Fibroblast of lung (primary cell): ENCODE measurements around the gene TOX2.

Experiments
- EZH2 ChIP-seq: IDR thresholded peaks from 2 replicates; pipeline ENCODE4 v1.5.1; 2012; ENCODE audit warnings: low read length, control low read depth, mild to moderate bottlenecking; ENCODE audit errors: missing control alignments
- TF ChIP-seq, protein P1 (sequence below), 2 donors: IDR thresholded peaks in 1 of 2; conservative IDR thresholded peaks in 1 of 2; 1 replicate in 1 of 2; 2 replicates in 1 of 2; pipeline ENCODE4 v1.5.1; 2011 to 2012; ENCODE audit warnings: low read length in 2 of 2, control low read depth in 1 of 2, inconsistent platforms in 1 of 2, low read depth in 1 of 2, mild to moderate bottlenecking in 1 of 2

GRCh38 chr20:43942667-43943285 is 28.1 kb downstream of the TOX2 start:
- TF ChIP-seq, protein P1, sequence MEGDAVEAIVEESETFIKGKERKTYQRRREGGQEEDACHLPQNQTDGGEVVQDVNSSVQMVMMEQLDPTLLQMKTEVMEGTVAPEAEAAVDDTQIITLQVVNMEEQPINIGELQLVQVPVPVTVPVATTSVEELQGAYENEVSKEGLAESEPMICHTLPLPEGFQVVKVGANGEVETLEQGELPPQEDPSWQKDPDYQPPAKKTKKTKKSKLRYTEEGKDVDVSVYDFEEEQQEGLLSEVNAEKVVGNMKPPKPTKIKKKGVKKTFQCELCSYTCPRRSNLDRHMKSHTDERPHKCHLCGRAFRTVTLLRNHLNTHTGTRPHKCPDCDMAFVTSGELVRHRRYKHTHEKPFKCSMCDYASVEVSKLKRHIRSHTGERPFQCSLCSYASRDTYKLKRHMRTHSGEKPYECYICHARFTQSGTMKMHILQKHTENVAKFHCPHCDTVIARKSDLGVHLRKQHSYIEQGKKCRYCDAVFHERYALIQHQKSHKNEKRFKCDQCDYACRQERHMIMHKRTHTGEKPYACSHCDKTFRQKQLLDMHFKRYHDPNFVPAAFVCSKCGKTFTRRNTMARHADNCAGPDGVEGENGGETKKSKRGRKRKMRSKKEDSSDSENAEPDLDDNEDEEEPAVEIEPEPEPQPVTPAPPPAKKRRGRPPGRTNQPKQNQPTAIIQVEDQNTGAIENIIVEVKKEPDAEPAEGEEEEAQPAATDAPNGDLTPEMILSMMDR (conservative IDR thresholded peaks at IDR 0.05 in 1 of 2, IDR thresholded peaks at IDR 0.05 in 1 of 2; ENCODE audit: low read depth in 1 of 2, low read length in 2 of 2), result no peak
- TF ChIP-seq EZH2, result no peak
